Thyroid gland (tissue), 4 donors: ENCODE data around the gene CMTM3. TPM values are rescaled to one million over a fixed set of nuclear protein-coding genes. Genes with fewer than 3 reads are reported as not detected.
A peak's percentile ranks its signal among the peaks of the same experiment; 100 is the strongest.

Source experiments
- DNase-seq, 2 donors: peaks; one replicate each; pipeline ENCODE4 v3.0.0-alpha.2; 2019
- H3K27ac ChIP-seq, 3 donors: fragments of 200-600 bp; sonication (generic); 1 replicate in 2 of 3; 2 replicates in 1 of 3; pipeline ENCODE4 v1.5.1; 2016 to 2019; ENCODE audit warnings: mild to moderate bottlenecking in 1 of 3, moderate library complexity in 1 of 3
- H3K27me3 ChIP-seq: fragments of 200-600 bp; sonication (generic); one replicate; pipeline ENCODE4 v1.5.1; 2019
- H3K36me3 ChIP-seq, 2 donors: fragments of 200-600 bp; sonication (generic); one replicate each; pipeline ENCODE4 v1.5.1; 2016 to 2019
- H3K4me1 ChIP-seq, 2 donors: fragments of 200-600 bp; sonication (generic); one replicate each; pipeline ENCODE4 v1.5.1; 2017 to 2019
- H3K4me3 ChIP-seq, 3 donors: fragments of 200-600 bp; sonication (generic); replicated peaks in 1 of 3; 1 replicate in 2 of 3; 2 replicates in 1 of 3; pipeline ENCODE4 v1.5.1; 2016; ENCODE audit warnings: mild to moderate bottlenecking in 1 of 3
- H3K9me3 ChIP-seq: fragments of 200-600 bp; sonication (generic); one replicate; pipeline ENCODE4 v1.5.1; 2017
- CTCF ChIP-seq, 6 experiments: fragments of 200-600 bp in 3 of 6; fragments of 450-650 bp in 3 of 6; sonication (generic) in 3 of 6; IDR thresholded peaks; one replicate each; pipeline ENCODE4 v1.5.1; 2016 to 2019; ENCODE audit warnings: antibody characterized with exemption in 6 of 6, mild to moderate bottlenecking in 2 of 6, inconsistent platforms in 1 of 6, moderate library complexity in 1 of 6
- POLR2A ChIP-seq, 2 donors: fragments of 450-650 bp; IDR thresholded peaks; one replicate each; pipeline ENCODE4 v1.6.1; 2017; ENCODE audit warnings: antibody characterized with exemption in 2 of 2, mild to moderate bottlenecking in 2 of 2, moderate library complexity in 1 of 2
- WGBS, 2 donors: methylation state at CpG; one replicate each; pipeline ENCODE4 v1.1.5; 2017; 5-methylcytosine and 5-hydroxymethylcytosine counted together
- intact Hi-C: fragments of 100-400 bp; cut with DNase I; formaldehyde crosslinking; loops from one replicate; pipeline ENCODE4 v1.15.1; 2023
- total RNA-seq, 4 donors: library from RNA; depleted of rRNA; stranded (reverse); fragments of >200 nt; gene quantifications; one replicate each; pipeline ENCODE4 v1.2.3, GENCODE V29; 2016

Gene CMTM3
- total RNA-seq, 4 donors from 2014 or later: 5.9 to 32.0 (median 21.3) TPM

- no peaks in the 10 kb centered on the region for H3K9me3 ChIP-seq
- H3K27ac ChIP-seq: peak overlapping the region in 2 of 3 donors; percentile 11 to 18
- intact Hi-C loops: no loop called here
- H3K27me3 ChIP-seq: no peaks in the 10 kb centered on the region
- H3K4me1 ChIP-seq: peaks cover 6 to 38% of the 10 kb centered on the region in 2 donors
- H3K4me3 ChIP-seq: no peak overlapping the region
- 73 to 76% methylated on average over 10 of the region's 10 CpGs for WGBS, 2 donors
- no peak for TF ChIP-seq CTCF (IDR thresholded peaks at IDR 0.05)
- no peak for TF ChIP-seq POLR2A (IDR thresholded peaks at IDR 0.05)
- H3K36me3 ChIP-seq: peaks cover 16 to 30% of the 10 kb centered on the region in 2 donors
- DNase-seq: no peak
These were observed 14.3 kb downstream of the CMTM3 start for GRCh38 chr16:66618588-66619375.

GRCh38 chr16:66619534-66620428 lies 15.3 kb downstream of the CMTM3 start:
- no peaks in the 10 kb centered on the region for H3K27me3 ChIP-seq
- TF ChIP-seq CTCF (IDR thresholded peaks at IDR 0.05): no peak
- TF ChIP-seq POLR2A (IDR thresholded peaks at IDR 0.05): no peak
- 81 to 83% methylated on average over 10 to 12 of the region's 12 CpGs for WGBS, 2 donors
- intact Hi-C loops: no loop called here
- H3K4me1 ChIP-seq: peaks cover 14 to 44% of the 10 kb centered on the region in 2 donors
- H3K9me3 ChIP-seq: no peaks in the 10 kb centered on the region
- no peak overlapping the region for H3K4me3 ChIP-seq
- peaks cover 16 to 24% of the 10 kb centered on the region in 2 donors for H3K36me3 ChIP-seq
- no peak overlapping the region for H3K27ac ChIP-seq
- DNase-seq: no peak

GRCh38 chr16:66620429-66620795 lies 15.9 kb downstream of the CMTM3 start:
- 88 to 94% methylated on average over 8 of the region's 8 CpGs for WGBS, 2 donors
- TF ChIP-seq POLR2A (IDR thresholded peaks at IDR 0.05) (no peak), CTCF (IDR thresholded peaks at IDR 0.05) (no peak)
- peaks cover 14 to 44% of the 10 kb centered on the region in 2 donors for H3K4me1 ChIP-seq
- no peak overlapping the region for H3K27ac ChIP-seq
- no peak overlapping the region for H3K4me3 ChIP-seq
- H3K9me3 ChIP-seq: no peaks in the 10 kb centered on the region
- H3K36me3 ChIP-seq: peaks cover 16 to 24% of the 10 kb centered on the region in 2 donors
- no peak for DNase-seq
- intact Hi-C loops: no loop called here
- no peaks in the 10 kb centered on the region for H3K27me3 ChIP-seq

DNA sequence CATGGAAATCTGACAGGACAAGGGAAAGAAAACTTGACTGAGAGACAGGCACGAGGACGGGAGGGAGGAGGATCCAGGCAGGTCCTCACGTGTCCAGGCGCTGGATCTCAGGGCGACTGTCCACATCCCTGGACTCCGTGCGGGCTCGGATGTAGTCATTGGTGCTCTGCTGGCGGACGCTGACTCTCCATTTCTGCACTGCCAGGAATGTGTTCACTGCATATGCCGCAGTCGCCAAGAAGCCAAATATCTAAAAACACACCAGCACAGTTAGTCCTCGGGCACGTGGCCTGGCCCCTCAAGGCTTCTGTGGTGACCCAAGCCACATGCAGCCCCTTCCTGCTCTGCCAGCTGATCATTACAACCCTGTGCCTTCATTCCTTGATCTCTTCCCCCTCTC lies 17.5 kb downstream of the CMTM3 start:
- Histone ChIP-seq H3K4me1 (peaks cover 14 to 40% of the 10 kb centered on the region in 2 donors), H3K27me3 (no peaks in the 10 kb centered on the region), H3K27ac (no peak overlapping the region), H3K36me3 (peaks cover 16 to 24% of the 10 kb centered on the region in 2 donors), H3K9me3 (no peaks in the 10 kb centered on the region), H3K4me3 (no peak overlapping the region)
- intact Hi-C loops: no loop called here
- no peak for DNase-seq
- WGBS, 2 donors: 93 to 96% methylated on average over 14 of the region's 14 CpGs
- TF ChIP-seq CTCF (IDR thresholded peaks at IDR 0.05) (no peak), POLR2A (IDR thresholded peaks at IDR 0.05) (no peak)
